B cell (primary cell): Measurements from ENCODE around the gene CHST9.

Experiments
- CTCF ChIP-seq: fragments of 200-600 bp; IDR thresholded peaks from one replicate; pipeline ENCODE4 v1.8.0; 2022; ENCODE audit warnings: antibody characterized with exemption, mild to moderate bottlenecking
- EZH2 ChIP-seq: IDR thresholded peaks from 2 replicates; pipeline ENCODE4 v1.6.1; 2012; ENCODE audit warnings: borderline replicate concordance, low read depth, mild to moderate bottlenecking, moderate library complexity, low read length; ENCODE audit not compliant: insufficient read depth, poor library complexity, severe bottlenecking

GRCh38 chr18:27049969-27050368, 135.1 kb downstream of the CHST9 start:
- TF ChIP-seq CTCF, result no peak
- TF ChIP-seq EZH2, result no peak
